PC-9 (cell line): ENCODE data around the gene BOD1. TPM values are rescaled to one million over a fixed set of nuclear protein-coding genes. Genes with fewer than 3 reads are reported as not detected.

Source experiments
- BruUV-seq: library from RNA; stranded (reverse); fragments of 400-500 nt; replicated peaks from 2 replicates; lab custom pipeline; 2021; lab: Mats Ljungman, UMichigan
- CTCF ChIA-PET: fragments of 300-600 bp; sonication (Branson Sonifier 250); formaldehyde crosslinking; loops from one replicate; lab custom pipeline; 2022; ENCODE audit warnings: antibody characterized with exemption; lab: Charles Lee
- POLR2A ChIA-PET: fragments of 300-600 bp; sonication (Branson Sonifier 250); formaldehyde crosslinking; loops from one replicate; lab custom pipeline; 2022; ENCODE audit warnings: antibody characterized with exemption; ENCODE audit not compliant: unreplicated experiment; lab: Charles Lee
- DNase-seq, 2 experiments: peaks; one replicate each; pipeline versions ENCODE4 v3.0.0 to v3.0.0-alpha.2; 2015 to 2022; ENCODE audit warnings: mixed read lengths in 1 of 2
- H2AFZ ChIP-seq: fragments of 200-600 bp; sonication (generic); 2 replicates; pipeline ENCODE4 v1.8.1; 2017; ENCODE audit warnings: antibody characterized with exemption
- H3F3A ChIP-seq: fragments of 200-600 bp; sonication (generic); 2 replicates; pipeline ENCODE4 v1.8.1; 2017; ENCODE audit warnings: antibody characterized with exemption, mild to moderate bottlenecking, low read depth; ENCODE audit not compliant: insufficient read depth
- H3K27ac ChIP-seq: fragments of 200-600 bp; sonication (generic); 2 replicates; pipeline ENCODE4 v1.6.1; 2016; ENCODE audit warnings: mixed run types
- H3K27me3 ChIP-seq: fragments of 200-600 bp; sonication (generic); 2 replicates; pipeline ENCODE4 v1.6.1; 2016; ENCODE audit warnings: low read depth, mixed run types; ENCODE audit not compliant: insufficient read depth
- H3K36me3 ChIP-seq: fragments of 200-600 bp; sonication (generic); 2 replicates; pipeline ENCODE4 v1.6.1; 2016; ENCODE audit warnings: low read depth, mixed run types
- H3K4me1 ChIP-seq: fragments of 200-600 bp; sonication (generic); replicated peaks from 2 replicates; pipeline ENCODE4 v1.6.1; 2016; ENCODE audit warnings: mixed run types; ENCODE audit not compliant: insufficient read depth
- H3K4me2 ChIP-seq: fragments of 200-600 bp; sonication (generic); 2 replicates; pipeline ENCODE4 v1.6.1; 2017; ENCODE audit warnings: mixed run types
- H3K4me3 ChIP-seq: fragments of 200-600 bp; sonication (generic); 2 replicates; pipeline ENCODE4 v1.6.1; 2016; ENCODE audit warnings: mixed run types
- H3K79me2 ChIP-seq: fragments of 200-600 bp; sonication (generic); 2 replicates; pipeline ENCODE4 v1.6.1; 2017; ENCODE audit warnings: low read depth, mixed run types
- H3K9me2 ChIP-seq: fragments of 200-600 bp; sonication (generic); 2 replicates; pipeline ENCODE4 v1.8.1; 2017; ENCODE audit warnings: mild to moderate bottlenecking; ENCODE audit not compliant: insufficient read depth
- H3K9me3 ChIP-seq: fragments of 200-600 bp; sonication (generic); 2 replicates; pipeline ENCODE4 v1.8.1; 2016; ENCODE audit warnings: low read depth; ENCODE audit not compliant: insufficient read depth
- H4K20me1 ChIP-seq: fragments of 200-600 bp; sonication (generic); 2 replicates; pipeline ENCODE4 v1.8.1; 2017; ENCODE audit not compliant: insufficient read depth
- EZH2 ChIP-seq: fragments of 200-600 bp; sonication (generic); IDR thresholded peaks from 2 replicates; pipeline ENCODE4 v1.8.0; 2017; ENCODE audit warnings: antibody characterized with exemption, low read depth
- intact Hi-C: fragments of 100-400 bp; cut with micrococcal nuclease; formaldehyde crosslinking; loops from one replicate; pipeline ENCODE4 v1.10.0; 2022; ENCODE audit not compliant: unreplicated experiment
- total RNA-seq: library from RNA; stranded (reverse); gene quantifications from 2 replicates; pipeline ENCODE4 v1.2.3, GENCODE V29; 2021
- TF ChIP-seq, protein P1 (sequence below): fragments of 200-600 bp; sonication (generic); conservative IDR thresholded peaks from 2 replicates; pipeline ENCODE4 v1.6.1; 2017; ENCODE audit warnings: mixed run types, antibody characterized with exemption, mild to moderate bottlenecking, moderate library complexity

BOD1 gene
- total RNA-seq, 1 experiment from 2014 or later = 73.2 TPM

GRCh38 chr5:173578947-173579615 is 37.4 kb downstream of the BOD1 start:
- POLR2A ChIA-PET = no interaction called here
- TF ChIP-seq, protein P1, sequence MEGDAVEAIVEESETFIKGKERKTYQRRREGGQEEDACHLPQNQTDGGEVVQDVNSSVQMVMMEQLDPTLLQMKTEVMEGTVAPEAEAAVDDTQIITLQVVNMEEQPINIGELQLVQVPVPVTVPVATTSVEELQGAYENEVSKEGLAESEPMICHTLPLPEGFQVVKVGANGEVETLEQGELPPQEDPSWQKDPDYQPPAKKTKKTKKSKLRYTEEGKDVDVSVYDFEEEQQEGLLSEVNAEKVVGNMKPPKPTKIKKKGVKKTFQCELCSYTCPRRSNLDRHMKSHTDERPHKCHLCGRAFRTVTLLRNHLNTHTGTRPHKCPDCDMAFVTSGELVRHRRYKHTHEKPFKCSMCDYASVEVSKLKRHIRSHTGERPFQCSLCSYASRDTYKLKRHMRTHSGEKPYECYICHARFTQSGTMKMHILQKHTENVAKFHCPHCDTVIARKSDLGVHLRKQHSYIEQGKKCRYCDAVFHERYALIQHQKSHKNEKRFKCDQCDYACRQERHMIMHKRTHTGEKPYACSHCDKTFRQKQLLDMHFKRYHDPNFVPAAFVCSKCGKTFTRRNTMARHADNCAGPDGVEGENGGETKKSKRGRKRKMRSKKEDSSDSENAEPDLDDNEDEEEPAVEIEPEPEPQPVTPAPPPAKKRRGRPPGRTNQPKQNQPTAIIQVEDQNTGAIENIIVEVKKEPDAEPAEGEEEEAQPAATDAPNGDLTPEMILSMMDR = no peak
- TF ChIP-seq EZH2 = no peak
- Histone ChIP-seq H3K4me1 (no peaks in the 10 kb centered on the region), H3K36me3 (no peaks in the 10 kb centered on the region), H3K9me3 (peaks cover 9% of the 10 kb centered on the region), H3K27me3 (no peaks in the 10 kb centered on the region), H2AFZ (no peak overlapping the region), H4K20me1 (no peaks in the 10 kb centered on the region), H3F3A (no peaks in the 10 kb centered on the region), H3K27ac (no peak overlapping the region), H3K4me2 (no peak overlapping the region), H3K4me3 (no peak overlapping the region), H3K9me2 (no peaks in the 10 kb centered on the region), H3K79me2 (no peaks in the 10 kb centered on the region)
- intact Hi-C loops = loop anchor here (10.0 kb wide), 1 partner anchor 414 kb away; no protein-coding TSS in a partner anchor
- no TSS peak for BruUV-seq
- DNase-seq = no peak
- CTCF ChIA-PET = no interaction called here

DNA sequence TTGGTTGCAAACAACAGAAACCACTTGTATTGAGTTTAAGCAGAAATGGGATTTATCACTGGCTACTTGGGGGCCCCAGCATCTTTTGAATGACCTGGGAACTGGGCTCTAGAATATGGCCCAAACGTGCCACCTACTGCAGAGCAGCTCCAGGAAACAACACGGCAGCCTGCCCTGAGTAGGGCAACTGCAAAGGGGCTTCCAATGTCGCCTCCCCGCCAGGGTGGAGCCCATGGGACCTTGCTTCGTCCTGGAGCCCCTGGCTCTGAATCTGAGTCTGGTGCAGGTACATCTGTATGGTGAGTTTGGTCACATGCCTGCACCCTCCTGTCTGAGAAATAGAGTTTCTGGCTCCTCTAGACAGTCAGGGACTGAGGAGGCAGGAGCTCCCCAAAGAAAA is 38.6 kb downstream of the BOD1 start:
- Histone ChIP-seq H3K79me2 (no peaks in the 10 kb centered on the region), H3K4me2 (no peak overlapping the region), H3K27me3 (no peaks in the 10 kb centered on the region), H3K9me3 (peaks cover 9% of the 10 kb centered on the region), H4K20me1 (no peaks in the 10 kb centered on the region), H3K27ac (no peak overlapping the region), H3K4me3 (no peak overlapping the region), H2AFZ (no peak overlapping the region), H3K4me1 (peaks cover 7% of the 10 kb centered on the region), H3F3A (no peaks in the 10 kb centered on the region), H3K9me2 (no peaks in the 10 kb centered on the region), H3K36me3 (no peaks in the 10 kb centered on the region)
- ChIA-PET CTCF (no interaction called here), POLR2A (no interaction called here)
- DNase-seq = no peak
- intact Hi-C loops = loop anchor here (10.0 kb wide), 1 partner anchor 413 kb away; no protein-coding TSS in a partner anchor
- TF ChIP-seq, protein P1 = no peak
- no peak for TF ChIP-seq EZH2
- BruUV-seq = no TSS peak

- ChIA-PET CTCF (no interaction called here), POLR2A (no interaction called here)
- BruUV-seq = no TSS peak
- H3K27me3 ChIP-seq = no peaks in the 10 kb centered on the region
- no peaks in the 10 kb centered on the region for H3K36me3 ChIP-seq
- TF ChIP-seq, protein P1 = no peak
- no peak for TF ChIP-seq EZH2
- H3K4me3 ChIP-seq = no peak overlapping the region
- no peak for DNase-seq
- no peaks in the 10 kb centered on the region for H3F3A ChIP-seq
- H3K79me2 ChIP-seq = no peaks in the 10 kb centered on the region
- H3K4me2 ChIP-seq = no peak overlapping the region
- no peaks in the 10 kb centered on the region for H4K20me1 ChIP-seq
- no peaks in the 10 kb centered on the region for H3K9me2 ChIP-seq
- intact Hi-C loops = loop anchor here (10.0 kb wide), 1 partner anchor 412 kb away; no protein-coding TSS in a partner anchor
- H2AFZ ChIP-seq = no peak overlapping the region
- H3K9me3 ChIP-seq = peaks cover 9% of the 10 kb centered on the region
- H3K4me1 ChIP-seq = peaks cover 14% of the 10 kb centered on the region
- H3K27ac ChIP-seq = no peak overlapping the region
These were observed 39.3 kb downstream of the BOD1 start for GRCh38 chr5:173577166-173577565.
